CD1c-positive myeloid dendritic cell (primary cell): Measurements from ENCODE around the gene TSPYL2.

Experiments
- DNase-seq: peaks from one replicate; pipeline ENCODE4 v3.0.0-alpha.2; 2016; ENCODE audit errors: extremely low spot score

TSPYL2 gene

DNA sequence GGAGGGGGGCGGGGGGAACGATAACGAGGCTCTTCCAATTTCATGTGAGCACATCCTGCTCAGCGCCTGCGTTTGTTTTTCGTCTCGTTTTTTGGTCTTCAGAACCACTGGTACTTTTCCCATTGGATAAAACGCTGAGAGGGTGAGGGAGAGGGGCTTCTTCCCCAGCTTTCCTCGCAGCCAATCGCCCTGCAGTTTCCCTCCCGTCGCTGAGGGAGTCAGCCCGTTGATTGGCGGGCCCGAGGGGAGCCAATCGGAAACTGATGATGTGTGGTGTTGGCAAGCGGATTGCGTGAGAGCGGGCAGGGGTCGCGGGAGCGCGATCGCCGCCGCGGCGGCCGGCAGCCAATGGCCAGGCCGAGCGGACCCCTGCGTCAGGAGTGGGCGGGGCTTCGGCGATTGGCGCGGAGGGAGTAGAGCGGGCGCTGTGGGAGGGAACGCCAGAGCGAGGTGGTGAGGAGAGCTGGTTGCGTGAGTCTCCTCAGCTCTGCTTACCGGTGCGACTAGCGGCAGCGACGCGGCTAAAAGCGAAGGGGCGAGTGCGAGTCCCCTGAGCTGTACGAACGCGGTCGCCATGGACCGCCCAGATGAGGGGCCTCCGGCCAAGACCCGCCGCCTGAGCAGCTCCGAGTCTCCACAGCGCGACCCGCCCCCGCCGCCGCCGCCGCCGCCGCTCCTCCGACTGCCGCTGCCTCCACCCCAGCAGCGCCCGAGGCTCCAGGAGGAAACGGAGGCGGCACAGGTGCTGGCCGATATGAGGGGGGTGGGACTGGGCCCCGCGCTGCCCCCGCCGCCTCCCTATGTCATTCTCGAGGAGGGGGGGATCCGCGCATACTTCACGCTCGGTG lies at the start of gene TSPYL2:
TSS of gene TSPYL2 (plus strand) at position 443 of the 848 bp plus-strand sequence. CDS start at position 575, 132 bp downstream.
- peak; percentile 92 for DNase-seq

- DNase-seq, result no peak
Observed at GRCh38 chrX:53036149-53036548, 46.0 kb upstream of the TSPYL2 start.

GRCh38 chrX:53039236-53039635 lies 42.9 kb upstream of the TSPYL2 start:
- no peak for DNase-seq

GRCh38 chrX:53044995-53045394 lies 37.2 kb upstream of the TSPYL2 start:
- no peak for DNase-seq

DNA sequence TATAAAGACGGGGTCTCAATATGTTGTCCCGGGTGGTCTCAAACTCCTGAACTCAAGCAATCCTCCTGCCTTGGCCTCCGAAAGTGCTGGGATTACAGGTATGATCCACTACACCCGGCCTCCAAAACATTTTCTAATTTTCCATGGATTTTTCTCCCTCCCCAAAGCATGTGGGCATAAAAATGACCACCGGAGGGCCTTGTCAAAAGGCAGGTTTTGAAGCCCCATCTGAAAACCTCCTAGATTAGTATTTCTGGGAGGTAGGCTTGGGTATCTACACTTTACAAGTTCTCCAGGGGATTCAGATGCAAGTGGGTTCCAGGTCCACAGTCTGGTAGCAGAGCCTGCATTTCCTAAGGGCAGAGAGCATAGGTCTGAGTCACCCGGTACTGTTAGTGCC lies 34.9 kb upstream of the TSPYL2 start:
- DNase-seq, result no peak

DNA sequence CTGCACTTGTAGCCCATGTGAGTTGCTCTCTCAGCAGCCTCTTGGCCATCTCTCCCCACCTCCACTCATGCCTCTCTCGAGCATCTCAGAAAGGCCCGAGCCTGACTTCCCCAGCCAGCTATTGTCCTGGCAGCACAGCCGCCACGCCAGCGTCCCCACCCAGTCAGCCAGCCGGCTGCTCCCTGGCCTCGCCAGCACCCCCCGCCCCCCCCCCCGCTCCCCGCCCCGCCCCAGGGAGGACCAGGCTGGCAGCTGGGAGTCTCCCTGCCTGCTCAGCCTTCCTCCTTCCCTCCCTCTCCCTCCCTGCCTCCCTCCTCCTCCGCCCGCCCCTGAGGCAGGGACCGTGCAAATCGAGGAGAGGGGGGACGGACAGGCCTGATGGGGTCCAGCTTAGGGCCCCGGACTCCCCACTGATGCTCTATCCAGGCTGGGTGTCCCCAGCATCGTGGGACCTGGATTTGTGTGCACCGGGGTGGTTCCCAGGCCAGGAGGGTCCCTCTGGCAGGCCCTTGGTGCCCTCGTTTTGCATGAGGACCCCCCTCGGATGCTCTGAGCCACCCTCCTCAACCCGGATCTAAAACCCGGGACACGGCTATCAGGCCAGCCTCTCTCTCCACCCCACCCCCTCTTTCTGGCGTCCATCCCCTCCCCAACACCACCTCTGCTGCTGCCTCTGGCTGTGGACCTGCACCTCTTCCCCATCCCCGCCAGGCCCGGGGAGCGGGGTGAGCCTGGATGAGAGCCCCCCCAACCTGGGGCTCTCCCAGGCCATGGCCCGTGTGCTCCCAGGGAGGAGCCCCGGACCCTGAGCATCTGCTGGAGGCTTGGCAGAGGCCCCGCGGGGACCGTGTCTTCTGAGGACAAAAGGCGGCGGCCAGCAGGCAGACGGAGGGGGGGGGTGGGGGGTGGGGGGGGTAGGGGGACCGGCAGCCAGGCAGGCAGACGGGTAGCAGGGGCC lies 33.7 kb upstream of the TSPYL2 start, which contains the start of gene GPR173:
TSS of gene GPR173 (plus strand) at position 621 of the 958 bp plus-strand sequence. CDS start 27,833 bp downstream, outside the sequence.
- DNase-seq, result no peak

DNA sequence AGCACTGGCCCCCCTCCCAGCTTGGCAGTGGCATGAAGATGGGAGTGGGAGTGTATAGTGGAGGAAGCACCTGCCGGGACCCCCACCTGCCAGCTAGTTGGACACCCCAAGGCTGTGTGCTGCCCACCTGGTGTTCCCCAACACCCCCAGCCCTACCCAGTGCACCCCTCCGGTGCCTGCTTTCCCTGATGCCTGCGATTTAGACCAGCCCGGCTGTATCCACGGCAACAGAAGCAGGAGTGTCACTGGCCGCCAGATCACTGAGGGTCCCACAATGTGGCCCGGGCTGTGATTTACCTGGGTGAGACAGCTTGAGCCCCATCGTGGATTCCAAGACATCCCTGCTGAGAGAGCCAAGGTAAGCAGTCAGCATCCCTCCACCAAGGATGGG lies 33.0 kb upstream of the TSPYL2 start:
- DNase-seq, result no peak

- DNase-seq, result no peak
Observed at GRCh38 chrX:53050841-53051240, 31.3 kb upstream of the TSPYL2 start.

- DNase-seq, result no peak
Observed at GRCh38 chrX:53055244-53055849, 26.8 kb upstream of the TSPYL2 start.

DNA sequence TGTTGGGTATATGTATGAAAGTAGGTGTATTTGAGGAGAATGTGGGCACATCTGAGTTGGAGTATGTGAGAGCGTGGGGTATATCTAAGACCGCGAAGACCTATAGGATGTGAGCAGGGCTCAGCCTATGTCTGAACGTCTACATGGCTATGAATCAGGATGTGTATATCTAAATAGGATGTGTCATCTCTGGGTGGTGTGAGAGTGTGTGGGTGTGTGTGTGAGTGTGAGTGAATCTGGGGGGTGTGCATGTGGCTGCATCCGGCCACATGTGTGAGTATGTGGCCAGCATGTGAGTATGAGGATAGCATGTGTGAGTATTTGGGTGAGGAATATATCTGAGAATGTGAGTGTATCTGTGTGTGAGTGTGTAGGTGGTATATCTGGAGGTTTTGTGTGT lies 25.9 kb upstream of the TSPYL2 start:
- DNase-seq, result no peak

DNA sequence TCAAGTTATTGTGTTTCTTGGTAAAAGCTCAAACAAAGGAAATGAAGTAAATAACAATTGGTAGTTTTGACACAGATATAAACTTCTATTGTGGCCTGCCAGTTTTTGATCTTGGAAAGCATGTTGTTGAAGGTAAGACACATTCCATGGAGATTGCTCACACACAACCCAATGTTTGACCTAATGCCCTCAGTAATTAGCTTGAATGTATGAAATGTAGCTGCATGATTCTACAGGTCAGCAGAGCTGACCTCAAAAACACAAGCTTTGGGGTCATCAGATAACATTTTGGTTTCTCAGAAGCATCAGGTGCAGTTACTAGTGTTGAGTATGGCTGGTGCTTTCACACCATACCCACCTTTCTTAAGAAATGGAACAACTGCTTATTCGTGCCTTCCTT lies 17.1 kb upstream of the TSPYL2 start:
- DNase-seq, result no peak

GRCh38 chrX:53071064-53071463 lies 11.1 kb upstream of the TSPYL2 start:
- DNase-seq, result no peak

DNA sequence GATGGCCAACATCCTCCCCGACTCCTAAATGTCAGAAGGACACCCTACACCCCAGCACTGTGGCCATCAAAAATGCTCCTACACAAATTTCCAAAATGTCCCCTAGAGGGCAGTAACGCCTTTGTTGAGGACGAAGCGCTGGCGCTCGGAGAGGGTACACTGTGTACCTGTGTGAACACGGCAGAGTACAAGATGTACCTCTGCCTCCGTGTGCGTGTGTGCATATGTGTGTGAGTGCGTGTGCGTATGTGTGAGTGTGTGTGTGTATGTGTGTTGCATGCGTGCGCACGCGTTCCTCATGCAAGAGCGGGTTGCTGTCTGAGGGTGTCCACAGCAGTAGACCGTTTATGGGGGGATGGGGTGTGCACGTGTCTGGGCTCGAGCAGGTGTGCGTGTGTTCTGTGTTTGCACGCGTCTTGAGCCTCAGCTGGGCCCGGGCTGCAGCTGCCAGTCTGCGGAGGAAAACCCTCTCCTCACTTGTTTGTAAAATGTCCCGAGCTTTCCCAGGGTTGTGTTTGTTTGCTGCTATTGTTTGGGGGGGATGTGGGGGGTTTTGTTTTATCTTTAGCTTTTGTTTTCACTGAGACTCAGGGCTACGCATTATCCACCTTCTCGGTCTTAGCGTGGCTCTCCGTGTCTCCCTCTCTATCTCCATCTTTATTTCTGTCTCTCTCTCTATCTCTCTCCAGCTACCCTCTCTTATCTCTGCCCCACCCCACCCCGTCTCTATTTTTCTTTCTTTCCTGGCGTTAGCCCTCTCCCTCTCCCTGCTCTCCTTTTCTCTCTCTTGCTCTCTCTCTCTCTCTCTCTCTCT lies 10.4 kb upstream of the TSPYL2 start:
- peak; percentile 74 for DNase-seq

DNA sequence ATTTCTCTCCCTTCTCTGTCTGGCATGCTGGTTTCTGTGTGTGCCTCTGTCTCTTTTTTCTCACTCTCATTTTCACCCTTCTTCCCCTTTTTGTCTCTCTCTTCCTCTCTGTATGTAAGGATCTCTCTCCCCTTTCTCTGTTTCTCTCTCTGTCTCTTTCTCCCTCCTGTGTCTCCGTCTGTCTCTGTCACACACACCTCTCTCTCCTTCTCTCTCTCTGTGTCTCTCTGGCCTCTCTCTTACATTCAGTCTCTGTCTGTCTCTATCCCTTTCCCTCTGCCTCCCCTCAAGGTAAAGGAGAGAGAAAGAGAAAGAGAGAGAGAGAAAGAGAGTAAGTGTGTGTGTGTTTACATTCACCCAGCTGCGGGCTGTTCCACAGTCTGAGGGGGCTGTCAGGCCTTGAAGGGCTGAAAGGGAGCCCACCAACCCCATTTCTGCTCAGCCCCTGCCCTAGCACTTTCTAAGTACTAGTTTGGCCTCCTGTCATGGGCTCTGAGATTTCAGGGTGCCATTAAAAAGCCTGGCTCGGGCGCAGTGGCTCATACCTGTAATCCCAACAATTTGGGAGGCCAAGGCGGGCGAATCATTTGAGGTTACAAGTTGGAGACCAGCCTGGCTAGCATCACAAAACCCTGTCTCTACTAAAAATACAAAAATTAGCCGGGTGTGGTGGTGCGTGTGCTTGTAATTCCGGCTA lies 9.6 kb upstream of the TSPYL2 start:
- no peak for DNase-seq

DNA sequence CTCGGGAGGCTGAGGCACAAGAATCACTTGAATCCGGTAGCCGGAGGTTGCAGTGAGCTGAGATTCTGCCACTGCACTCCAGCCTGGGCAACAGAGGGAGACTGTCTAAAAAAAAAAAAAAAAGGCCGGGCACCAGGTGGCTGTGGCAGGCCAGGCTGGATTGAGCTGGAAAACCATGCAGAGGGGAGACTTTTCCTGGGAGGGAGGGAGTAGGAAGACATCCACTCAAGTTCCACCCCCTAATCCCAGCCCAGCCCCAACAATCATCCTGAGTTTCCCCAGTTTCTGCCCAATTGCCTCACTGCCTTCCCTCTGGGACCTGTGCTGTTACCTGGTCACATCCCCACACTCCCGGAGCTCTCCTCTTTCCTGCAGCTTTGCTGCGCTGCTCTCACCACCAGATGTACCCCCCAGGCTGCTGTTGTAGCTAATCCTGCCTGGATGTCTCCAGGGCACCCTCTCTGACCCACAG lies 9.0 kb upstream of the TSPYL2 start:
- DNase-seq, result no peak

DNA sequence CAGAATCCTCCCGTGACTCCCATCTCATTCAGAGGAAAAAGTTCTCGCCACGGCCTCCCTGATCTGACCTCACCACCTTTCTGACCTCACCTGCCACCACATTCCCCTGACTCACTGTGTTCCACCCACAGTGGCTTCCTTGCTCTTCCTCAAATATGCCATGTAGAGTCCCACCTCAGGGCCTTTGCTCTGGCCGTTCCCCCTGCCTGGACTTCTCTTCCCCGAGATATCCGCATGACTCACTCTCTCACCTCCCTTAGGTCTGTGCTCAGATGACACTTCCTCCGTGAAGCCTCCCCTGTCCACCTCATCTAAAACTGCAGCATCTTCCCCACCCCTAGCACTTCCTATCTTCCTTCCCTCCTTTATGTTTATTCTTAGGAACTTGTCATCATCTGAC lies 7.2 kb upstream of the TSPYL2 start:
- DNase-seq, result no peak

DNA sequence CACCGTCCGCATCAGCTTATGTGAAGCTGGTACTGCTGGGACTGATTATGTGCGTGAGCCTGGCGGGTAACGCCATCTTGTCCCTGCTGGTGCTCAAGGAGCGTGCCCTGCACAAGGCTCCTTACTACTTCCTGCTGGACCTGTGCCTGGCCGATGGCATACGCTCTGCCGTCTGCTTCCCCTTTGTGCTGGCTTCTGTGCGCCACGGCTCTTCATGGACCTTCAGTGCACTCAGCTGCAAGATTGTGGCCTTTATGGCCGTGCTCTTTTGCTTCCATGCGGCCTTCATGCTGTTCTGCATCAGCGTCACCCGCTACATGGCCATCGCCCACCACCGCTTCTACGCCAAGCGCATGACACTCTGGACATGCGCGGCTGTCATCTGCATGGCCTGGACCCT lies 5.5 kb upstream of the TSPYL2 start:
- DNase-seq, result no peak

DNA sequence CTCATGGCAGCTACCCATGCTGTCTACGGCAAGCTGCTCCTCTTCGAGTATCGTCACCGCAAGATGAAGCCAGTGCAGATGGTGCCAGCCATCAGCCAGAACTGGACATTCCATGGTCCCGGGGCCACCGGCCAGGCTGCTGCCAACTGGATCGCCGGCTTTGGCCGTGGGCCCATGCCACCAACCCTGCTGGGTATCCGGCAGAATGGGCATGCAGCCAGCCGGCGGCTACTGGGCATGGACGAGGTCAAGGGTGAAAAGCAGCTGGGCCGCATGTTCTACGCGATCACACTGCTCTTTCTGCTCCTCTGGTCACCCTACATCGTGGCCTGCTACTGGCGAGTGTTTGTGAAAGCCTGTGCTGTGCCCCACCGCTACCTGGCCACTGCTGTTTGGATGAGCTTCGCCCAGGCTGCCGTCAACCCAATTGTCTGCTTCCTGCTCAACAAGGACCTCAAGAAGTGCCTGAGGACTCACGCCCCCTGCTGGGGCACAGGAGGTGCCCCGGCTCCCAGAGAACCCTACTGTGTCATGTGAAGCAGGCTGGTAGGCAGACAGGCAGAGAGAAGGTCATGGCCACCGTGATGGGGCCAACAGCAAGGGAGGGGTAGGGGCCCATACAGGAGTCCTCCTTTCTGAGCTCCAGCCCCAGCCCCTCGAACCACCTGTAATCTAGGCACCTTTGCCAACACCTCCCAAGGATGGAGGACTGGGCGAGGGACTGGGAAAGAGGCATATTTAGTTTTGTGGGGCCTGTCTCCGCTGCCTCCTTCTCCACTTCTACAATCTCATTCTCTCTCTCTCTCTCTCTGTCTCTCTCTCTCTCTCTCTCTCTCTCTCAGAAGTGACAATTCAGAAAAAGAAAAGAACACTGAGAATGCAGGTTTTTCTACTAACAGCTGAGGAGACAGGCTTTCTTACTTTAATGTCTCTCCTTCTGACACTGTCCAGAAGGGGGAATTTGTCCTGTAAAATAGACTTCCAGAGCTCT lies 4.7 kb upstream of the TSPYL2 start:
- DNase-seq, result no peak

DNA sequence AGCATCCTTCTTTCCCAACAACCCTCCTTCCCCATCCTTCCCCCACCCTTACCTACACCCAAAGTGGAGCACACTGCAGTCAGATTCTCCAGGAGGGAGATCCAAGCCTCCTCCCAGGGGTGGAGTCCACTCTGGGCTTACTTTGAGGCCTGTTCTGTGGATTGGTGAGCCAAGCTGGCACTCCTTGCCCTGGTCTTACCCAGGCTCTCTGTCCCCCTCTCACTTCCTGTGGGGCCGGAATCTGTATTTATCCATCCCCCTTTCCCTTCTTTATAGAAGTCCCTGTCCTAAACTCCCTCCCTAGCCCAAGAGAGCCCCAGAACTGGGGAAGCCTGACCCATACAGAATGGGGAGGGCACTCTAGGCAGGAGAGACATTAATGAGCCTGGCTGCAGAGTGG lies 3.2 kb upstream of the TSPYL2 start:
- no peak for DNase-seq
